K562 (cell line): Measurements from ENCODE around the gene CCDC137. TPM values are rescaled to one million over a fixed set of nuclear protein-coding genes. Genes with fewer than 3 reads are reported as not detected.
A peak's percentile ranks its signal among the peaks of the same experiment; 100 is the strongest.

ENCODE experiments used
- ATAC-seq: fragments of 200-7000 bp; cut with Tn5 transposase; 3 replicates; pipeline ENCODE4 v1.9.1; 2020; ENCODE audit warnings: moderate library complexity
- BruUV-seq: library from RNA; stranded (reverse); fragments of 400-500 nt; replicated peaks from 2 replicates; lab custom pipeline; 2021; lab: Mats Ljungman, UMichigan
- CTCF ChIA-PET: fragments of 300-600 bp; formaldehyde crosslinking; extraction: SDS; loops from one replicate; lab custom pipeline; 2021; ENCODE audit warnings: low intra/inter-chr PET ratio; lab: Yijun Ruan, JAX
- POLR2A ChIA-PET: fragments of 300-600, 350-650 bp; sonication (Branson Sonifier 250); formaldehyde crosslinking; extraction: SDS; loops from one replicate; lab custom pipeline; 2021; ENCODE audit warnings: antibody characterized with exemption, inconsistent platforms; lab: Yijun Ruan, JAX
- DNase-seq, 4 experiments: peaks; one replicate each; pipeline versions ENCODE4 v3.0.0 to v3.0.0-alpha.2; 2011 to 2018; ENCODE audit warnings: low spot score in 3 of 4, mixed read lengths in 3 of 4; ENCODE audit errors: extremely low read depth in 1 of 4
- FAIRE-seq: peaks from 2 replicates; lab custom pipeline; 2011; peaks lifted over from hg19 to GRCh38; lab: Jason Lieb, UNC
- H2AFZ ChIP-seq: 2 replicates; pipeline ENCODE4 v1.6.0; 2011; ENCODE audit warnings: low read depth, low read length, control low read depth, inconsistent platforms
- H3K27ac ChIP-seq: fragments of 200-600 bp; 3 replicates; pipeline ENCODE4 v1.8.0; 2011; ENCODE audit warnings: low read depth, mild to moderate bottlenecking, control low read depth, inconsistent platforms, low read length, moderate library complexity, mixed read lengths; ENCODE audit errors: extremely low read depth
- H3K27me3 ChIP-seq, 2 experiments: fragments of 300-600 bp in 1 of 2; 2 replicates in 1 of 2; 3 replicates in 1 of 2; pipeline versions ENCODE4 v1.6.0 to v1.8.0; 2011; ENCODE audit warnings: inconsistent platforms in 2 of 2, low read length in 2 of 2, mild to moderate bottlenecking in 1 of 2, mixed read lengths in 1 of 2, moderate library complexity in 1 of 2; ENCODE audit not compliant: control insufficient read depth in 2 of 2, insufficient read depth in 2 of 2
- H3K36me3 ChIP-seq: fragments of 300-600 bp; 3 replicates; pipeline ENCODE4 v1.8.0; 2011; ENCODE audit warnings: mild to moderate bottlenecking, low read length, inconsistent platforms; ENCODE audit not compliant: control insufficient read depth, insufficient read depth
- H3K4me1 ChIP-seq, 2 experiments: fragments of 200-600 bp in 1 of 2; replicated peaks in 1 of 2; 2 replicates in 1 of 2; 3 replicates in 1 of 2; pipeline versions ENCODE4 v1.5.1 to v1.8.0; 2011; ENCODE audit warnings: inconsistent platforms in 2 of 2, low read length in 2 of 2, mild to moderate bottlenecking in 1 of 2, mixed read lengths in 1 of 2, moderate library complexity in 1 of 2; ENCODE audit not compliant: control insufficient read depth in 2 of 2, insufficient read depth in 2 of 2
- H3K4me2 ChIP-seq: 2 replicates; pipeline ENCODE4 v1.6.1; 2011; ENCODE audit warnings: low read length, control low read depth, inconsistent platforms, mixed read lengths; ENCODE audit not compliant: insufficient read depth
- H3K4me3 ChIP-seq: fragments of 200-600 bp; sonication (generic), shearing (Covaris generic); 2 replicates; pipeline ENCODE4 v1.5.1; 2016; ENCODE audit warnings: control low read depth, inconsistent platforms
- H3K79me2 ChIP-seq: fragments of 200-600 bp; 3 replicates; pipeline ENCODE4 v1.8.0; 2011; ENCODE audit warnings: low read length, inconsistent platforms; ENCODE audit not compliant: control insufficient read depth, insufficient read depth
- H3K9ac ChIP-seq, 2 experiments: 2 replicates each; pipeline versions ENCODE4 v1.6.0 to v1.6.1; 2011; ENCODE audit warnings: low read depth in 2 of 2, low read length in 2 of 2, control low read depth in 1 of 2, inconsistent platforms in 1 of 2, mild to moderate bottlenecking in 1 of 2, mixed read lengths in 1 of 2; ENCODE audit not compliant: insufficient read depth in 1 of 2
- H3K9me1 ChIP-seq: one replicate; pipeline ENCODE4 v1.6.0; 2011; ENCODE audit warnings: inconsistent platforms, mild to moderate bottlenecking, low read length, moderate library complexity; ENCODE audit not compliant: control insufficient read depth, insufficient read depth
- H3K9me3 ChIP-seq: replicated peaks from 2 replicates; pipeline ENCODE4 v1.5.1; 2011; ENCODE audit warnings: low read depth, low read length, inconsistent platforms; ENCODE audit not compliant: control insufficient read depth, insufficient read depth
- H4K20me1 ChIP-seq: replicated peaks from 2 replicates; pipeline ENCODE4 v1.6.1; 2011; ENCODE audit warnings: low read length, inconsistent platforms, mixed read lengths; ENCODE audit not compliant: control insufficient read depth, insufficient read depth
- CBX1 ChIP-seq: sonication (generic); IDR thresholded peaks from 2 replicates; pipeline ENCODE4 v1.6.1; 2016; ENCODE audit warnings: antibody characterized with exemption, low read depth, mild to moderate bottlenecking
- GABPB1 ChIP-seq: sonication (generic); formaldehyde crosslinking; IDR thresholded peaks from 2 replicates; pipeline ENCODE4 v1.8.0; 2022; ENCODE audit warnings: mild to moderate bottlenecking, missing genetic modification reagents
- JUN ChIP-seq, 2 experiments: sonication (generic) in 1 of 2; formaldehyde crosslinking in 1 of 2; IDR thresholded peaks; 2 replicates each; pipeline versions ENCODE4 v1.6.1 to v1.8.0; 2012 to 2022; ENCODE audit warnings: borderline replicate concordance in 2 of 2, mild to moderate bottlenecking in 2 of 2, improper control_type of control experiment in 1 of 2, low read depth in 1 of 2, low read length in 1 of 2, missing genetic modification reagents in 1 of 2
- PML ChIP-seq: IDR thresholded peaks from 2 replicates; pipeline ENCODE4 v1.6.1; 2012; ENCODE audit warnings: low read length, inconsistent platforms
- RBM34 ChIP-seq: fragments of 200-400 bp; formaldehyde crosslinking; IDR thresholded peaks from 2 replicates; pipeline ENCODE4 v1.6.1; 2018; ENCODE audit warnings: low read length, borderline replicate concordance; ENCODE audit not compliant: insufficient read depth
- STAT5B ChIP-seq: fragments of 250-450 bp; sonication (Bioruptor Pico); IDR thresholded peaks from 2 replicates; pipeline ENCODE4 v1.8.0; 2021; ENCODE audit warnings: mild to moderate bottlenecking, inconsistent platforms
- TCF7 ChIP-seq: sonication (generic); IDR thresholded peaks from 2 replicates; pipeline ENCODE4 v1.6.1; 2016; ENCODE audit warnings: antibody characterized with exemption, borderline replicate concordance
- USF1 ChIP-seq: sonication (generic); formaldehyde crosslinking; IDR thresholded peaks from 2 replicates; pipeline ENCODE4 v1.9.0; 2022; ENCODE audit warnings: mild to moderate bottlenecking, missing genetic modification reagents
- ZBTB2 ChIP-seq: fragments of 450-650 bp; IDR thresholded peaks from 2 replicates; pipeline ENCODE4 v1.6.1; 2016; ENCODE audit warnings: antibody characterized with exemption
- ZNF121 ChIP-seq: sonication (generic); formaldehyde crosslinking; conservative IDR thresholded peaks from 2 replicates; pipeline ENCODE4 v1.8.0; 2022; ENCODE audit warnings: missing genetic modification reagents
- ZNF146 ChIP-seq: IDR thresholded peaks from one replicate; pipeline ENCODE4 v1.6.1; 2018; ENCODE audit warnings: missing compliant biosample characterization; ENCODE audit not compliant: unreplicated experiment
- ZNF583 ChIP-seq: fragments of 250-450 bp; sonication (Bioruptor Pico); IDR thresholded peaks from 2 replicates; pipeline ENCODE4 v1.4.0; 2020
- WGBS: fragments of 100-300 bp; shearing (Covaris generic); methylation state at CpG from one replicate; pipeline ENCODE4 v1.1.6; 2016; ENCODE audit warnings: low coverage, mixed read lengths; ENCODE audit not compliant: insufficient coverage; ENCODE audit errors: missing lambda C conversion rate; 5-methylcytosine and 5-hydroxymethylcytosine counted together
- in situ Hi-C: fragments of 300-500 bp; cut with MboI; formaldehyde crosslinking; loops from 4 replicates; pipeline ENCODE4 v1.15.0; 2018; ENCODE audit warnings: inconsistent platforms, mixed read lengths
- intact Hi-C: fragments of 100-400 bp; cut with micrococcal nuclease; formaldehyde crosslinking; loops from 2 replicates; pipeline ENCODE4 v1.14.2; 2022
- polyA plus RNA-seq, 8 experiments: library from polyadenylated mRNA; depleted of rRNA in 4 of 8; stranded (reverse) in 5 of 8; unstranded in 3 of 8; fragments of >200 nt; fragmentation: Nextera tagmentation in 2 of 8; fragmentation: Illumina TruSeq in 1 of 8; extraction: Ambion mirVana in 2 of 8; extraction: Trizol in 1 of 8; gene quantifications; 2 replicates each; pipeline versions ENCODE4 v1.2.1 to v1.2.3, GENCODE V29; 2011 to 2014; ENCODE audit warnings: inconsistent platforms in 1 of 8, missing spikeins in 1 of 8
- total RNA-seq, 7 experiments: library from RNA; depleted of rRNA in 6 of 7; stranded (reverse); fragments of >200 nt in 6 of 7; fragmentation: Illumina TruSeq in 2 of 7; extraction: Trizol in 2 of 7; gene quantifications; 2 replicates each; pipeline versions ENCODE4 v1.2.1 to v1.2.3, GENCODE V29; 2011 to 2021; ENCODE audit warnings: low replicate concordance in 1 of 7
- TF ChIP-seq, protein P1 (sequence below): fragments of 450-650 bp; IDR thresholded peaks from 2 replicates; pipeline ENCODE4 v1.6.1; 2016
- TF ChIP-seq, protein P2 (sequence below): fragments of 450-650 bp; formaldehyde crosslinking; conservative IDR thresholded peaks from 2 replicates; pipeline ENCODE4 v1.4.0; 2022; ENCODE audit warnings: mild to moderate bottlenecking, missing genetic modification characterization

Gene CCDC137
- total and polyA plus RNA-seq, 9 of the 15 experiments (the other 6 are each of a cell fraction or from before 2014, with no cell fraction given) = 2.3 to 68.1 (median 38.3) TPM

- TF ChIP-seq ZBTB2 (no peak), CBX1 (no peak), ZNF121 (CRISPR knock-in tag) (no peak)
Observed at GRCh38 chr17:81635973-81636504, 30.5 kb upstream of the CCDC137 start (continued).

DNA sequence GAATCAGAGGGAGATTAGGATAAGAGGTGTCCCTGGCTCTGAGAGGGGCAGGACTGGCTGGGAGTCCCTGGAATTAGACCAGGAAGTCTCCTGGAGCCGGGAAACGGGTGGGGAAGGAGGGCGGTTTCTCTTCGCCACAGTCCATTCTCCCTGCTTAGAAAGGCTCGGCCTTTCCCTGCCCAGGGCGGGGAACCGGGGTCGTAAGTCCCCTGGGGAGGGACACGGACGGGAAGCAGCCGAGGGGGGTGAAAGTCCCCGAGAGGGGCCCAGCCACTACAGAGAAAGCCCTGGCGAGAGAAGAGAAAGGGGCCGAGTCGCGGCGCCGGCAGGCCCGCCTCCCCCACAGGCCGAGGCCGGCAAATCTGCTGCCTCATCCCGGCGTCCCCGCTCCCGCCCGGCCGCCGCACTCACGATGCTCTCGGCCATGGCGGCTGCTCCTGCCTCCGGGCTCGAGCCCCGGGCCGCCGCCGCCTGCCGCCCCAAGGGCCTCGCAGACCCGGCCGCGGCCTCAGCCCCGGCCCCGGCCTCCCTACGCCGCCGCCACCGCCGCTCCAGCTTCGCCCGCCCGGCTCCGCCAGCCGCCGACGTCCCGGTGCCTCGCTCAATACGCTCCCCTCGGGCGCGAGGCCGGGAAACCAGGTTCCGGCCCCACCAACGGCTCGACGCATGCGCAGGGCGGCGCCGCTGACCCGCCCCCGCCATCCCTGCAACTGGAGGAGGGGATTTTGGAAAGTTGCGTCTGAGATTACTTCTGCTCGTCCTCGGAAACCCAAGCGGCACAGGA is 29.8 kb upstream of the CCDC137 start, which contains the start of the genes NPLOC4 and TSPAN10:
Gene NPLOC4, minus strand, starts transcription at position 608 of the 784 bp plus-strand sequence. Its CDS starts 182 bp downstream, at position 426.
Gene TSPAN10, plus strand, starts transcription at position 692 of the 784 bp plus-strand sequence. CDS start 5,217 bp downstream, outside the sequence.
- intact Hi-C loops (loop anchor here (1.0 kb wide), 1 partner anchor 30 kb away; the partner anchor contains the start of genes CCDC137 and OXLD1), in situ Hi-C loops (no loop called here)
- H3K4me2 ChIP-seq = peak within 1 kb of the TSS; percentile 84
- H3K9me1 ChIP-seq = no peaks in the 10 kb centered on the region
- H3K4me1 ChIP-seq = peaks cover 20 to 22% of the 10 kb centered on the region in 2 experiments; a peak in 4 of 5 replicates
- H3K36me3 ChIP-seq = peaks cover 28% of the 10 kb centered on the region; the same call in 2 of the 3 replicates
- peak within 1 kb of the TSS; percentile 94 to 98 for H3K9ac ChIP-seq
- WGBS = 2% methylated on average over 49 of the region's 77 CpGs
- DNase-seq (peak; percentile 91 to 98 (median 97)), FAIRE-seq (peak; percentile 29), ATAC-seq (peak; percentile 91)
- CTCF ChIA-PET = interaction anchor here (0.7 kb wide), 1 partner anchor 568 kb away, joined by 3 read pairs; no protein-coding TSS in a partner anchor
- no peaks in the 10 kb centered on the region for H3K9me3 ChIP-seq
- peak within 1 kb of the TSS; percentile 87 for H3K27ac ChIP-seq
- no peaks in the 10 kb centered on the region for H3K27me3 ChIP-seq
- H3K79me2 ChIP-seq = peaks cover 52% of the 10 kb centered on the region
- peak within 1 kb of the TSS; percentile 69 for H3K4me3 ChIP-seq
- H2AFZ ChIP-seq = peak within 1 kb of the TSS; percentile 92
- BruUV-seq = no TSS peak
- H4K20me1 ChIP-seq = peaks cover 6% of the 10 kb centered on the region
- POLR2A ChIA-PET = interaction anchor here (0.5 to 1.4 kb wide), 13 partner anchors 8 to 573 kb away, joined by 3 to 6 read pairs (median 3); partner anchors contain the start of genes ACTG1 and CCDC137
- TF ChIP-seq GABPB1 (peak; percentile 95), JUN (IDR thresholded peaks at IDR 0.05; ENCODE audit: borderline replicate concordance, low read depth, low read length) (no peak; the same call in 1 of the 2 replicates), JUN (CRISPR knock-in tag; IDR thresholded peaks at IDR 0.05; ENCODE audit: borderline replicate concordance) (no peak), USF1 (CRISPR knock-in tag) (no peak), ZNF583 (CRISPR knock-in tag) (peak; percentile 21; the same call in 1 of the 2 replicates), PML (no peak), RBM34 (no peak), STAT5B (CRISPR knock-in tag) (no peak), ZNF146 (CRISPR knock-in tag) (no peak), TCF7 (no peak; the same call in 1 of the 2 replicates)
- TF ChIP-seq, protein P1, sequence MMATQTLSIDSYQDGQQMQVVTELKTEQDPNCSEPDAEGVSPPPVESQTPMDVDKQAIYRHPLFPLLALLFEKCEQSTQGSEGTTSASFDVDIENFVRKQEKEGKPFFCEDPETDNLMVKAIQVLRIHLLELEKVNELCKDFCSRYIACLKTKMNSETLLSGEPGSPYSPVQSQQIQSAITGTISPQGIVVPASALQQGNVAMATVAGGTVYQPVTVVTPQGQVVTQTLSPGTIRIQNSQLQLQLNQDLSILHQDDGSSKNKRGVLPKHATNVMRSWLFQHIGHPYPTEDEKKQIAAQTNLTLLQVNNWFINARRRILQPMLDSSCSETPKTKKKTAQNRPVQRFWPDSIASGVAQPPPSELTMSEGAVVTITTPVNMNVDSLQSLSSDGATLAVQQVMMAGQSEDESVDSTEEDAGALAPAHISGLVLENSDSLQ = no peak
- TF ChIP-seq, protein P2, sequence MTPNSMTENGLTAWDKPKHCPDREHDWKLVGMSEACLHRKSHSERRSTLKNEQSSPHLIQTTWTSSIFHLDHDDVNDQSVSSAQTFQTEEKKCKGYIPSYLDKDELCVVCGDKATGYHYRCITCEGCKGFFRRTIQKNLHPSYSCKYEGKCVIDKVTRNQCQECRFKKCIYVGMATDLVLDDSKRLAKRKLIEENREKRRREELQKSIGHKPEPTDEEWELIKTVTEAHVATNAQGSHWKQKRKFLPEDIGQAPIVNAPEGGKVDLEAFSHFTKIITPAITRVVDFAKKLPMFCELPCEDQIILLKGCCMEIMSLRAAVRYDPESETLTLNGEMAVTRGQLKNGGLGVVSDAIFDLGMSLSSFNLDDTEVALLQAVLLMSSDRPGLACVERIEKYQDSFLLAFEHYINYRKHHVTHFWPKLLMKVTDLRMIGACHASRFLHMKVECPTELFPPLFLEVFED (CRISPR knock-in tag) = no peak
